GM18505 (cell line): ENCODE measurements around the gene PLXNA4.

Source experiments
- ATAC-seq: cut with Tn5 transposase; IDR thresholded peaks from one replicate; pipeline ENCODE4 v1.9.1; 2021; ENCODE audit not compliant: unreplicated experiment
- POLR2A ChIP-seq: IDR thresholded peaks from 4 replicates; pipeline ENCODE4 v1.6.1; 2011; ENCODE audit warnings: borderline replicate concordance; ENCODE audit not compliant: insufficient read depth, insufficient read length; ENCODE audit errors: extremely low read depth

The PLXNA4 gene

GRCh38 chr7:132446666-132447278 is 129.5 kb downstream of the PLXNA4 start:
- no peak for ATAC-seq
- TF ChIP-seq POLR2A = no peak

- ATAC-seq = no peak
- no peak for TF ChIP-seq POLR2A
Measured at GRCh38 chr7:132446260-132446659, 130.0 kb downstream of the PLXNA4 start.

- no peak for TF ChIP-seq POLR2A
- no peak for ATAC-seq
Measured at GRCh38 chr7:132443761-132444520, 132.3 kb downstream of the PLXNA4 start.

- ATAC-seq = no peak
- no peak for TF ChIP-seq POLR2A
Measured at GRCh38 chr7:132441935-132442334, 134.3 kb downstream of the PLXNA4 start.

- no peak for TF ChIP-seq POLR2A
- ATAC-seq = no peak
Measured at GRCh38 chr7:132440151-132440550, 136.1 kb downstream of the PLXNA4 start.

GRCh38 chr7:132438926-132439325 is 137.3 kb downstream of the PLXNA4 start:
- TF ChIP-seq POLR2A = no peak
- ATAC-seq = no peak

GRCh38 chr7:132437730-132438129 is 138.5 kb downstream of the PLXNA4 start:
- TF ChIP-seq POLR2A = no peak
- ATAC-seq = no peak

GRCh38 chr7:132436121-132436520 is 140.1 kb downstream of the PLXNA4 start:
- no peak for ATAC-seq
- TF ChIP-seq POLR2A = no peak

- no peak for ATAC-seq
Measured at GRCh38 chr7:132435016-132435990, 141.0 kb downstream of the PLXNA4 start.

GRCh38 chr7:132434041-132434440 is 142.2 kb downstream of the PLXNA4 start:
- TF ChIP-seq POLR2A = no peak
- no peak for ATAC-seq

More at GRCh38 chr7:132435016-132435990, 141.0 kb downstream of the PLXNA4 start:
- TF ChIP-seq POLR2A = no peak

- ATAC-seq = no peak
Measured at GRCh38 chr7:132433301-132433700, 143.0 kb downstream of the PLXNA4 start.

GRCh38 chr7:132430861-132431822 is 145.1 kb downstream of the PLXNA4 start:
- ATAC-seq = no peak
- TF ChIP-seq POLR2A = no peak

More at GRCh38 chr7:132433301-132433700, 143.0 kb downstream of the PLXNA4 start:
- TF ChIP-seq POLR2A = no peak
